Heart right ventricle (tissue), 16 donors: Measurements from ENCODE around the gene PCCB. TPM values are rescaled to one million over a fixed set of nuclear protein-coding genes. Genes with fewer than 3 reads are reported as not detected.
A peak's percentile ranks its signal among the peaks of the same experiment; 100 is the strongest.

Experiments used
- ATAC-seq, 8 donors: fragments of 200-7000 bp; cut with Tn5 transposase; one replicate each; pipeline ENCODE4 v1.9.1; 2020; ENCODE audit warnings: mild to moderate bottlenecking in 8 of 8, moderate library complexity in 8 of 8, moderate number of reproducible peaks in 1 of 8
- DNase-seq, 2 donors: peaks; one replicate each; pipeline ENCODE4 v3.0.0-alpha.2; 2020
- H3K27ac ChIP-seq, 10 donors: fragments of 200-600 bp; sonication (generic) in 2 of 10; one replicate each; pipeline versions ENCODE4 v1.5.0 to v1.8.0; 2020 to 2022; ENCODE audit warnings: mild to moderate bottlenecking in 3 of 10
- H3K27me3 ChIP-seq, 7 donors: fragments of 200-600 bp; one replicate each; pipeline ENCODE4 v1.8.0; 2021 to 2022; ENCODE audit warnings: mild to moderate bottlenecking in 2 of 7
- H3K36me3 ChIP-seq, 9 donors: fragments of 200-600 bp; sonication (generic) in 1 of 9; one replicate each; pipeline versions ENCODE4 v1.5.0 to v1.8.0; 2020 to 2022; ENCODE audit warnings: mild to moderate bottlenecking in 2 of 9
- H3K4me1 ChIP-seq, 9 donors: fragments of 200-600 bp; sonication (generic) in 1 of 9; one replicate each; pipeline versions ENCODE4 v1.5.0 to v1.8.0; 2020 to 2022; ENCODE audit warnings: mild to moderate bottlenecking in 4 of 9
- H3K4me3 ChIP-seq, 10 donors: fragments of 200-600 bp; sonication (generic) in 2 of 10; one replicate each; pipeline versions ENCODE4 v1.5.0 to v1.8.0; 2020 to 2022; ENCODE audit warnings: mild to moderate bottlenecking in 7 of 10, moderate library complexity in 2 of 10
- H3K9me3 ChIP-seq, 11 donors: fragments of 200-600 bp in 10 of 11; sonication (generic) in 2 of 11; one replicate each; pipeline versions ENCODE4 v1.5.0 to v1.8.0; 2013 to 2022; ENCODE audit warnings: mild to moderate bottlenecking in 2 of 11, control low read depth in 1 of 11, moderate library complexity in 1 of 11
- CTCF ChIP-seq, 9 donors: fragments of 200-600 bp; sonication (generic) in 2 of 9; IDR thresholded peaks; one replicate each; pipeline versions ENCODE4 v1.5.0 to v1.8.0; 2021 to 2022; ENCODE audit warnings: antibody characterized with exemption in 9 of 9, mild to moderate bottlenecking in 5 of 9, moderate library complexity in 1 of 9
- WGBS, 2 donors: extraction: QIAGEN DNeasy Blood & Tissue Kit; methylation state at CpG; one replicate each; pipeline ENCODE4 v1.1.7; 2013; ENCODE audit warnings: inconsistent platforms in 1 of 2; 5-methylcytosine and 5-hydroxymethylcytosine counted together
- intact Hi-C, 10 donors: fragments of 100-400 bp; cut with DNase I; formaldehyde crosslinking; loops; one replicate each; pipeline versions ENCODE4 v1.11.1 to v1.14.2; 2022
- polyA plus RNA-seq, 2 donors: library from polyadenylated mRNA; stranded (reverse); fragments of 200-250 nt; gene quantifications; one replicate each; pipeline ENCODE4 v1.2.3, GENCODE V29; 2013
- total RNA-seq, 10 donors: library from RNA; stranded (reverse); fragmentation: NEBNext Ultra II Directional in 3 of 10; extraction: Animal tissue kit (Norgen Biotek cat#: 25700) in 3 of 10; gene quantifications; one replicate each; pipeline versions ENCODE4 v1.2.1 to v1.2.4, GENCODE V29; 2021 to 2023
- donor health status: Arrhythmogenic right ventricular cardiomyopathy.
- donor health status: ischemic (EF 13 %, LVEDD 7.1; RV severe dilation, severe dysfunction).
- donor health status: healthy with polysubstance abuse.
- donor health status: DM: no; HTN: yes; CAD: no.
- donor health status: DM: no; HTN: no; CAD: no.
- donor health status: ischemic (EF 25% LVEDD 6.9; RV normal size, moderate dysfunction).
- donor health status: ischemic (EF 25% LVEDD 5.7; RV mildly dilated, moderate dysfunction).
- donor health status: healthy.
- donor health status: DM: yes; HTN: yes; CAD: no.
- donor health status: Ischemic cardiomyopathy.
- donor health status: ischemic (EF 35%, LVEDD 5.7; RV mildly dilated, moderate dysfunction).
- donor health status: nonischemic (EF 11% LVEDD 7.7; RV severe dilation, severe dysfunction).
- donor health status: DM: yes; HTN: yes; CAD: no.
- donor health status: PGD.
- donor health status: ischemic (EF 29% LVEDD 5.4; RV normal size, mild dysfunction).
- donor health status: nonischemic (EF 23%, LVEDD 6.1; RV moderate dilation, normal function).

Gene PCCB
- total and polyA plus RNA-seq, 12 donors, result 17.2 to 163 (median 116) TPM

- peaks cover 0 to 43% (median 17%) of the 10 kb centered on the region in 9 donors for H3K36me3 ChIP-seq
- intact Hi-C loops, result no loop called here
- H3K4me1 ChIP-seq, result peaks cover 0 to 34% (median 21%) of the 10 kb centered on the region in 9 donors
- H3K27ac ChIP-seq, result no peak overlapping the region
- DNase-seq (no peak), ATAC-seq (no peak)
- H3K4me3 ChIP-seq, result no peak overlapping the region
- no peaks in the 10 kb centered on the region for H3K27me3 ChIP-seq
- H3K9me3 ChIP-seq, result peaks cover 0 to 42% (median 27%) of the 10 kb centered on the region in 11 donors
- TF ChIP-seq CTCF (IDR thresholded peaks at IDR 0.05), result no peak
Measured at GRCh38 chr3:136279092-136279491, 29.0 kb downstream of the PCCB start.

GRCh38 chr3:136280961-136281360 is 30.8 kb downstream of the PCCB start:
- no peak for TF ChIP-seq CTCF (IDR thresholded peaks at IDR 0.05)
- Histone ChIP-seq H3K4me3 (no peak overlapping the region), H3K9me3 (peaks cover 0 to 37% (median 27%) of the 10 kb centered on the region in 11 donors), H3K4me1 (peaks cover 0 to 33% (median 21%) of the 10 kb centered on the region in 9 donors), H3K27ac (no peak overlapping the region), H3K27me3 (no peaks in the 10 kb centered on the region), H3K36me3 (peaks cover 0 to 61% (median 19%) of the 10 kb centered on the region in 9 donors)
- ATAC-seq (no peak), DNase-seq (no peak)
- intact Hi-C loops, result no loop called here
- 99% methylated on average over 2 of the region's 2 CpGs for WGBS, 2 donors

GRCh38 chr3:136281966-136282520 is 31.9 kb downstream of the PCCB start:
- H3K27me3 ChIP-seq, result no peaks in the 10 kb centered on the region
- no peak overlapping the region for H3K4me3 ChIP-seq
- intact Hi-C loops, result no loop called here
- H3K9me3 ChIP-seq, result peaks cover 0 to 37% (median 27%) of the 10 kb centered on the region in 11 donors
- H3K27ac ChIP-seq, result peak overlapping the region in 4 of 10 donors; percentile 3 to 60 (median 16)
- ATAC-seq, result peak in 2 of 8 donors; percentile 33 to 34
- H3K4me1 ChIP-seq, result peaks cover 0 to 25% (median 21%) of the 10 kb centered on the region in 9 donors
- no peak for DNase-seq
- TF ChIP-seq CTCF (IDR thresholded peaks at IDR 0.05), result no peak
- WGBS, 2 donors, result 57 to 63% methylated on average over 1 of the region's 1 CpG
- H3K36me3 ChIP-seq, result peaks cover 0 to 72% (median 15%) of the 10 kb centered on the region in 9 donors

- 80 to 81% methylated on average over 6 of the region's 6 CpGs for WGBS, 2 donors
- no peak overlapping the region for H3K4me3 ChIP-seq
- H3K27me3 ChIP-seq, result no peaks in the 10 kb centered on the region
- intact Hi-C loops, result no loop called here
- DNase-seq (no peak), ATAC-seq (no peak)
- H3K4me1 ChIP-seq, result peaks cover 0 to 25% (median 21%) of the 10 kb centered on the region in 9 donors
- TF ChIP-seq CTCF (IDR thresholded peaks at IDR 0.05), result no peak
- H3K9me3 ChIP-seq, result peaks cover 0 to 32% (median 22%) of the 10 kb centered on the region in 11 donors
- H3K36me3 ChIP-seq, result peaks cover 0 to 80% (median 15%) of the 10 kb centered on the region in 9 donors
- H3K27ac ChIP-seq, result no peak overlapping the region
Measured at GRCh38 chr3:136283627-136284026, 33.5 kb downstream of the PCCB start.
